Fibroblast of skin of left quadriceps (primary cell): Measurements from ENCODE around the gene DBP.
"Not testable (repeated sequence)": the region's sequence is repeated elsewhere in the genome, so short reads cannot be mapped to it uniquely, and the experiment has no call there.

Experiments
- DNase-seq, 2 experiments: peaks; one replicate each; pipeline ENCODE4 v3.0.0-alpha.2; 2013; ENCODE audit warnings: low read depth in 2 of 2

The DBP gene

GRCh38 chr19:48639483-48640375 lies 2.5 kb upstream of the DBP start:
- DNase-seq = no peak

GRCh38 chr19:48638831-48639381 lies 1.7 kb upstream of the DBP start:
- DNase-seq = no peak

- peak; percentile 88 to 90 for DNase-seq
Observed at GRCh38 chr19:48637948-48638830, 1.0 kb upstream of the DBP start.

- peak; percentile 99 for DNase-seq
Observed at GRCh38 chr19:48637449-48637947, 319 bp upstream of the DBP start.

GRCh38 chr19:48635966-48636858 lies 967 bp downstream of the DBP start:
- no peak for DNase-seq

GRCh38 chr19:48635263-48635965 lies 1.8 kb downstream of the DBP start:
- no peak for DNase-seq

- peak; percentile 85 to 89 for DNase-seq
Observed at GRCh38 chr19:48634424-48635262, 2.5 kb downstream of the DBP start.

GRCh38 chr19:48634036-48634342 lies 3.2 kb downstream of the DBP start:
- DNase-seq = no peak

- DNase-seq = no peak
Observed at GRCh38 chr19:48633148-48634035, 3.8 kb downstream of the DBP start.

- no peak for DNase-seq
Observed at GRCh38 chr19:48632692-48633147, 4.5 kb downstream of the DBP start.

GRCh38 chr19:48632286-48632685 lies 4.9 kb downstream of the DBP start:
- not testable (repeated sequence) for DNase-seq

- no peak for DNase-seq
Observed at GRCh38 chr19:48631225-48631624, 6.0 kb downstream of the DBP start.

- DNase-seq = no peak
Observed at GRCh38 chr19:48630296-48631063, 6.7 kb downstream of the DBP start.

GRCh38 chr19:48629599-48630295 lies 7.4 kb downstream of the DBP start:
- DNase-seq = no peak

- DNase-seq = no peak
Observed at GRCh38 chr19:48629297-48629598, 7.9 kb downstream of the DBP start.

- no peak for DNase-seq
Observed at GRCh38 chr19:48628486-48629296, 8.5 kb downstream of the DBP start.
